ENCODE results near the gene SUGCT.

SUGCT gene

DNA sequence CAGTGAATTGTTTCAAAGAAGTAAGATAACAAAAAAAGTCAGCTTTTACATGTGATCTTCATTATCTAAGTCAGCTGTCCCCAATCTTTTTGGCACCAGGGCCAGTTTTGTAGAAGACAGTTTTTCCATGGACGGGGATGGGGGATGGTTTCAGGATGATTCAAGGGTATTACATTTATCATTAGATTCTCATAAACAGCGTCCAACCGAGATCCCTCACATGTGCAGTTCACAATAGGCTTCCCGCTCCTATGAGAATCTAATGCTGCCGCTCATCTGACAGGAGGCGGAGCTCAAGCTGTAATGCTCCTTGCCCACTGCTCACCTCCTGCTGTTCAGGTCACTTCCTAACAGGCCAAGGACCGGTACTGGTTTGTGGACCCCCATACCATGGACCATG is 607.5 kb downstream of the SUGCT start:
- ChIA-PET POLR2A (no interaction called here), CTCF (interaction anchor here (1.1 to 1.6 kb wide), 2 partner anchors 9 to 12 kb away, joined by 3 to 4 read pairs; no protein-coding TSS in a partner anchor)

DNA sequence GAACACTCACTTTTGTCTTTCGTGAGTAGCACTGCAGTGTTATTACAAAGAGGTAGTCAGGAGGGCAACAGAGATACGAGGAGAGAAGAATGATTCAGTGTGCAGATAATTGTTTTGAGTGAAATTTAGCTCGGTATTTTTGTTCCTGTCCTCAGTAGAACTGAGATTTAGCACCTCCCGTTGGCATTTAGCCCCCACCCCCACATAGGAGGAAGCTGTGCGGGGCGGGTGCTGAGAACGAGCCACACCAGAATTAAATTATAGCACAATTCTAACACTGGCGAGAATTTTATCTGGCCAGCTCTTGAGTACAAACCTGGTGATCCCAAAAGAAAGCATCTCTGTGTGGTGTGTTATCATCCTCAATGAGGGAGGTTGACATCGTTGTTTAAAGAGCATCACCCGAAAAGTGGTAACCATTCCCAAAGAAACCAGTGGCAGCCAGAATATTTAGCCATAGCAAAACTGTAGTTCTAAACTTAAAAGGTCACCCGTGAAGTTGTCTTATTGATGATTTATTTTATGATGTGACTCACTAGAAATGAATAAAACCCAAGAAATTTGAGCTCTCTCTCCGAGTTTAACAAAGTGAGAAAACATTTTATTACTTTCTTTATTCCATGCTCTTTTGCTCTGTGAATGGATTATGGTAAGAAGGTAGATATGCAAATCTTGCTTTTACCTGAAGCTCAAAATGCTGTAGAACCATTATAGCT is 612.2 kb downstream of the SUGCT start:
- TF ChIP-seq, protein P1, sequence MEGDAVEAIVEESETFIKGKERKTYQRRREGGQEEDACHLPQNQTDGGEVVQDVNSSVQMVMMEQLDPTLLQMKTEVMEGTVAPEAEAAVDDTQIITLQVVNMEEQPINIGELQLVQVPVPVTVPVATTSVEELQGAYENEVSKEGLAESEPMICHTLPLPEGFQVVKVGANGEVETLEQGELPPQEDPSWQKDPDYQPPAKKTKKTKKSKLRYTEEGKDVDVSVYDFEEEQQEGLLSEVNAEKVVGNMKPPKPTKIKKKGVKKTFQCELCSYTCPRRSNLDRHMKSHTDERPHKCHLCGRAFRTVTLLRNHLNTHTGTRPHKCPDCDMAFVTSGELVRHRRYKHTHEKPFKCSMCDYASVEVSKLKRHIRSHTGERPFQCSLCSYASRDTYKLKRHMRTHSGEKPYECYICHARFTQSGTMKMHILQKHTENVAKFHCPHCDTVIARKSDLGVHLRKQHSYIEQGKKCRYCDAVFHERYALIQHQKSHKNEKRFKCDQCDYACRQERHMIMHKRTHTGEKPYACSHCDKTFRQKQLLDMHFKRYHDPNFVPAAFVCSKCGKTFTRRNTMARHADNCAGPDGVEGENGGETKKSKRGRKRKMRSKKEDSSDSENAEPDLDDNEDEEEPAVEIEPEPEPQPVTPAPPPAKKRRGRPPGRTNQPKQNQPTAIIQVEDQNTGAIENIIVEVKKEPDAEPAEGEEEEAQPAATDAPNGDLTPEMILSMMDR (IDR thresholded peaks at IDR 0.05; ENCODE audit: control extremely low read depth, extremely low read depth, low read depth, missing control alignments): no peak

More for the DNA sequence above, 607.5 kb downstream of the SUGCT start:
- DNase-seq (ENCODE audit: extremely low spot score): no peak
- TF ChIP-seq, protein P1 (IDR thresholded peaks at IDR 0.05; ENCODE audit: control extremely low read depth, extremely low read depth, low read depth, missing control alignments): no peak

DNA sequence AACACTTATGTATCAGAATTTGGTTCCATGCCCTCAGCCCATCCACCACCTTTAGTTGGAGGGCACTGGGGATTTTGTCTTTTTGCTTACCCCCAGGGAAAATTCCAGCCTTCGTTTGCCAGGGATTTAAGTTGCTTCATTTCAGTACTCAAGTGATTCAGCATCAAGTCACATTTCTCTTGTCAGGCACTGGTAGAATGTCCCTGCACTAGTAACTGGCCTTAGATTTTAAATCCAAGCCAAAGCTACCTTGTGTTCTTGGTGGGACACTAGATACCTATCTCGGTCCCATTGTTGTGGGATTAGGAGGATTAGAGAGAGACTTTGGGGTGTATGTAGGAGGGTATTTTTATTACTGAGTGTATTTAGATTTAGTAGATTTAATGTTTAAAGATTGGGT is 613.1 kb downstream of the SUGCT start:
- POLR2A ChIA-PET: no interaction called here
- CTCF ChIA-PET: interaction anchor here (1.2 kb wide), 1 partner anchor 8 kb away, joined by 3 read pairs; no protein-coding TSS in a partner anchor
- DNase-seq (ENCODE audit: extremely low spot score): no peak
- TF ChIP-seq, protein P1 (IDR thresholded peaks at IDR 0.05; ENCODE audit: control extremely low read depth, extremely low read depth, low read depth, missing control alignments): no peak

More for the DNA sequence above, 612.2 kb downstream of the SUGCT start:
- CTCF ChIA-PET: interaction anchor here (1.2 kb wide), 2 partner anchors 9 to 45 kb away, joined by 3 to 4 read pairs; no protein-coding TSS in a partner anchor
- POLR2A ChIA-PET: no interaction called here
- no peak for DNase-seq (ENCODE audit: extremely low spot score)

DNA sequence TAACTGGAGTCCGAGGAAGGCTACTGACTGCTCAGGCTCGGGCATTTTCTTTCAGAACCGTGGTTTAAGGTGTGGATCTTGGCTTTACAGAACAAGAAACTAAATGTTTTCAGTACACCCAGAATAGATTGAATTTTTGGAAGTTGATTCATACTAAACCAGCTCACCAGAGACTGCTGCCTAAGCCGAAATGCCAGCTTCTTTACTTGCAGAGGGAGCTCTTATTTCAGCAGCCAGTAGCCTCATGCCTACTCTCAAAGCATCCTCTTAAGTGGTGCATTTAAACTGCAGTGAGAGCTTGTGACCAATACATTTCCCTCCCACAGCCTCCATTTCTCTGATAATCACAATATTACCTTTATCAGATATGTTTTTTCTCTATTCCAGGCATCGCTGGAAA is 615.1 kb downstream of the SUGCT start:
- ChIA-PET CTCF (no interaction called here), POLR2A (no interaction called here)
- no peak for DNase-seq (ENCODE audit: extremely low spot score)
- TF ChIP-seq, protein P1 (IDR thresholded peaks at IDR 0.05; ENCODE audit: control extremely low read depth, extremely low read depth, low read depth, missing control alignments): no peak

DNA sequence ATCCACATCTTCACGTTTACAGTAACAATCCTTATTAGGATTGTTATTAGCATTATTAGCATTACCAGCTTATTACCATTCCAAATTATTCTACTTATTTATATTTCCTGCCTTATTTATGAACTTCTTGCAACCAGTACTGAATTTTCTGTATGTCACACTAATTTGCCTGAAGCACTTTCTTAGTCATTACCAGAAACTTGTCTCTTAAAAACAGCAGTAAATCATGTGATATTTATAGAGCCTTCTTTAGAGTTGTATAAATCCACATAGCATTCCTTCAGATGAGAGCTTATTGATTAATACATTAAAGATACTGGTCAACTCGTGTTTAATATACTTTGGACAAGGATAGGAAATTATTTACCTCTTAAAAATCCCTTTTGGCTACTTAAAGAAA is 618.6 kb downstream of the SUGCT start:
- POLR2A ChIA-PET: no interaction called here
- TF ChIP-seq, protein P1 (IDR thresholded peaks at IDR 0.05; ENCODE audit: control extremely low read depth, extremely low read depth, low read depth, missing control alignments): no peak
- CTCF ChIA-PET: interaction anchor here (1.2 to 1.8 kb wide), 2 partner anchors 10 to 12 kb away, joined by 3 to 4 read pairs; no protein-coding TSS in a partner anchor
- no peak for DNase-seq (ENCODE audit: extremely low spot score)

DNA sequence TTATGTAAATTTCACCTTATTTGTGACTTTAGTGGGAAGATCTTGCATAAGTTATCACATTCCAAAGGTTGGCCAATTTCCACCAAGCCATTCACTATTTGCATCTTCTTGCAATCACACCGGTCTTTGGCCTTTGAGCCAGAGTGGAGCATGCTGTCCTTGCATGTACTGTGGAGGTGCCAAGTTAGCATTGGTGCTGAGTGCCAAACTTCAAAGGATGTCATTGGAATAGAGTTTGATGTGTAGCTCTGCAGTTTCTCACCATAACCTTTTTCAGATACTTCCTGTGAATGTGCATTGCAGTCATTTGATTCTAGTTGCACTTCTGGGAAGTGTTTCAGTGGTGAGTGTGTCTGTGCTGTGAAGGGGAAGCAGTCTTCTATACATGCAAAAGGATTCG is 620.6 kb downstream of the SUGCT start:
- CTCF ChIA-PET: interaction anchor here (1.6 kb wide), 1 partner anchor 8 kb away, joined by 3 read pairs; no protein-coding TSS in a partner anchor
- TF ChIP-seq, protein P1 (IDR thresholded peaks at IDR 0.05; ENCODE audit: control extremely low read depth, extremely low read depth, low read depth, missing control alignments): no peak
- no peak for DNase-seq (ENCODE audit: extremely low spot score)
- POLR2A ChIA-PET: no interaction called here
